ENCODE measurements around the gene GOLGA6L7. TPM values are rescaled to one million over a fixed set of nuclear protein-coding genes. Genes with fewer than 3 reads are reported as not detected.

The GOLGA6L7 gene
- total and polyA plus RNA-seq, 2 of the 13 experiments (the other 11 are each of a cell fraction or from before 2014, with no cell fraction given) = not detected

GRCh38 chr15:28887339-28888174 is 39.1 kb upstream of the GOLGA6L7 start:
- CTCF ChIA-PET (ENCODE audit: low intra/inter-chr PET ratio, low total read pairs) = no interaction called here

More at GRCh38 chr15:28887339-28888174, 39.1 kb upstream of the GOLGA6L7 start:
- no peak overlapping the region for H3K4me3 ChIP-seq (replicated peaks in 1 of 3; ENCODE audit: insufficient read depth in 1 of 3, low read depth in 2 of 3, low read length in 3 of 3)
- DNase-seq (ENCODE audit: low spot score) (no peak), FAIRE-seq (no peak), ATAC-seq (no peak)
- in situ Hi-C loops (cut with HindIII; ENCODE audit: extremely low pct_ligation_motif_present, low pct_unique_long_range_greater_than_20kb) = no loop called here
- H3K9ac ChIP-seq (ENCODE audit: insufficient read depth, low read depth, low read length) = no peak overlapping the region
- H3K9me3 ChIP-seq (ENCODE audit: low read length) = no peaks in the 10 kb centered on the region
- TF ChIP-seq ZNF564 (CRISPR knock-in tag; IDR thresholded peaks at IDR 0.05) (no peak), ELF4 (CRISPR knock-in tag; IDR thresholded peaks at IDR 0.05; ENCODE audit: borderline replicate concordance) (no peak), ZNF543 (CRISPR knock-in tag; IDR thresholded peaks at IDR 0.05) (no peak), PITX1 (CRISPR knock-in tag; IDR thresholded peaks at IDR 0.05) (no peak), MLLT10 (CRISPR knock-in tag; IDR thresholded peaks at IDR 0.05) (no peak), U2AF2 (IDR thresholded peaks at IDR 0.05; ENCODE audit: low read depth, low read length) (no peak), NKX3-1 (CRISPR knock-in tag; IDR thresholded peaks at IDR 0.05) (no peak), MBNL3 (CRISPR knock-in tag; conservative IDR thresholded peaks at IDR 0.05) (no peak), NR2F6 (IDR thresholded peaks at IDR 0.05) (no peak), NR2F6 (CRISPR knock-in tag; IDR thresholded peaks at IDR 0.05) (no peak), ERF (CRISPR knock-in tag; IDR thresholded peaks at IDR 0.05) (no peak), RFXANK (CRISPR knock-in tag; IDR thresholded peaks at IDR 0.05) (no peak), ZNF816 (CRISPR knock-in tag; IDR thresholded peaks at IDR 0.05; ENCODE audit: borderline replicate concordance) (no peak), ZGPAT (CRISPR knock-in tag; IDR thresholded peaks at IDR 0.05) (no peak), MXI1 (IDR thresholded peaks at IDR 0.05; ENCODE audit: borderline replicate concordance, low read depth, low read length) (no peak), ZNF430 (CRISPR knock-in tag; IDR thresholded peaks at IDR 0.05) (no peak)
- TF ChIP-seq, protein P1, sequence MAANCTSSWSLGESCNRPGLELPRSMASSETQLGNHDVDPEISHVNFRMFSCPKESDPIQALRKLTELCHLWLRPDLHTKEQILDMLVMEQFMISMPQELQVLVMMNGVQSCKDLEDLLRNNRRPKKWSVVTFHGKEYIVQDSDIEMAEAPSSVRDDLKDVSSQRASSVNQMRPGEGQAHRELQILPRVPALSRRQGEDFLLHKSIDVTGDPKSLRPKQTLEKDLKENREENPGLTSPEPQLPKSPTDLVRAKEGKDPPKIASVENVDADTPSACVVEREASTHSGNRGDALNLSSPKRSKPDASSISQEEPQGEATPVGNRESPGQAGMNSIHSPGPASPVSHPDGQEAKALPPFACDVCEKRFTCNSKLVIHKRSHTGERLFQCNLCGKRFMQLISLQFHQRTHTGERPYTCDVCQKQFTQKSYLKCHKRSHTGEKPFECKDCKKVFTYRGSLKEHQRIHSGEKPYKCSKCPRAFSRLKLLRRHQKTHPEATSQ (CRISPR knock-in tag; IDR thresholded peaks at IDR 0.05; ENCODE audit: borderline replicate concordance) = no peak
- TF ChIP-seq, protein P2, sequence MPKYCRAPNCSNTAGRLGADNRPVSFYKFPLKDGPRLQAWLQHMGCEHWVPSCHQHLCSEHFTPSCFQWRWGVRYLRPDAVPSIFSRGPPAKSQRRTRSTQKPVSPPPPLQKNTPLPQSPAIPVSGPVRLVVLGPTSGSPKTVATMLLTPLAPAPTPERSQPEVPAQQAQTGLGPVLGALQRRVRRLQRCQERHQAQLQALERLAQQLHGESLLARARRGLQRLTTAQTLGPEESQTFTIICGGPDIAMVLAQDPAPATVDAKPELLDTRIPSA (CRISPR knock-in tag; IDR thresholded peaks at IDR 0.05; ENCODE audit: borderline replicate concordance) = no peak
- H3K27me3 ChIP-seq (ENCODE audit: control insufficient read depth in 1 of 2, insufficient read depth in 2 of 2, low read length in 2 of 2) = peaks cover 3 to 27% of the 10 kb centered on the region in 2 experiments; a peak in 3 of 5 replicates
- POLR2A ChIA-PET = no interaction called here
- H4K20me1 ChIP-seq (ENCODE audit: insufficient read depth, low read length) = no peaks in the 10 kb centered on the region
- no TSS peak for BruUV-seq (replicated peaks)
- H3K4me2 ChIP-seq (ENCODE audit: low read depth, low read length) = no peak overlapping the region
- H3K27ac ChIP-seq (ENCODE audit: extremely low read length, insufficient read depth, low read length) = no peak overlapping the region
- H2AFZ ChIP-seq (ENCODE audit: low read length) = no peak overlapping the region
- no peaks in the 10 kb centered on the region for H3K36me3 ChIP-seq (replicated peaks in 1 of 2; ENCODE audit: control insufficient read depth in 1 of 2, insufficient read depth in 2 of 2, low read length in 2 of 2)
- intact Hi-C loops (cut with micrococcal nuclease; ENCODE audit: unreplicated experiment) = no loop called here
- H3K79me2 ChIP-seq (ENCODE audit: insufficient read depth, low read length) = no peaks in the 10 kb centered on the region
- peaks cover 24% of the 10 kb centered on the region for H3K4me1 ChIP-seq (ENCODE audit: insufficient read depth, low read length)
- WGBS (ENCODE audit: low lambda C conversion rate) = 26% methylated on average over 9 of the region's 17 CpGs

Data from HepG2 (cell line).